Measurements from ENCODE around the gene EFHD2. TPM values are rescaled to one million over a fixed set of nuclear protein-coding genes. Genes with fewer than 3 reads are reported as not detected.

The EFHD2 gene
- polyA plus RNA-seq, 2 donors, result 32.5 to 38.0 TPM

- peak overlapping the region in 1 of 2 donors; percentile 39 for H3K27ac ChIP-seq (ENCODE audit: low read depth in 2 of 2, low read length in 1 of 2)
- peaks cover 0 to 5% of the 10 kb centered on the region in 2 donors for H3K9me3 ChIP-seq (ENCODE audit: control insufficient read depth in 2 of 2, insufficient read depth in 1 of 2, low read depth in 1 of 2, low read length in 1 of 2)
- 86 to 95% methylated on average over 2 of the region's 2 CpGs for WGBS, 2 donors
- H3K4me1 ChIP-seq (ENCODE audit: control insufficient read depth in 2 of 2, insufficient read depth in 2 of 2, low read length in 1 of 2), result peaks cover 0 to 2% of the 10 kb centered on the region in 2 donors
- no peak overlapping the region for H3K4me3 ChIP-seq (ENCODE audit: low read depth in 1 of 2, low read length in 2 of 2)
- no peaks in the 10 kb centered on the region for H3K36me3 ChIP-seq (ENCODE audit: control insufficient read depth in 2 of 2, insufficient read depth in 2 of 2, low read length in 1 of 2)
- H3K27me3 ChIP-seq (ENCODE audit: control insufficient read depth in 1 of 2, insufficient read depth in 2 of 2, low read length in 2 of 2), result no peaks in the 10 kb centered on the region
Measured at GRCh38 chr1:15399710-15400109, 10.0 kb upstream of the EFHD2 start.

GRCh38 chr1:15400627-15401026 lies 9.1 kb upstream of the EFHD2 start:
- WGBS, 2 donors, result 47 to 58% methylated on average over 3 of the region's 3 CpGs
- Histone ChIP-seq H3K36me3 (ENCODE audit: control insufficient read depth in 2 of 2, insufficient read depth in 2 of 2, low read length in 1 of 2) (no peaks in the 10 kb centered on the region), H3K4me1 (ENCODE audit: control insufficient read depth in 2 of 2, insufficient read depth in 2 of 2, low read length in 1 of 2) (peaks cover 0 to 2% of the 10 kb centered on the region in 2 donors), H3K4me3 (ENCODE audit: low read depth in 1 of 2, low read length in 2 of 2) (no peak overlapping the region), H3K27ac (ENCODE audit: low read depth in 2 of 2, low read length in 1 of 2) (peak overlapping the region; percentile 9 to 47), H3K27me3 (ENCODE audit: control insufficient read depth in 1 of 2, insufficient read depth in 2 of 2, low read length in 2 of 2) (no peaks in the 10 kb centered on the region), H3K9me3 (ENCODE audit: control insufficient read depth in 2 of 2, insufficient read depth in 1 of 2, low read depth in 1 of 2, low read length in 1 of 2) (peaks cover 0 to 5% of the 10 kb centered on the region in 2 donors)

DNA sequence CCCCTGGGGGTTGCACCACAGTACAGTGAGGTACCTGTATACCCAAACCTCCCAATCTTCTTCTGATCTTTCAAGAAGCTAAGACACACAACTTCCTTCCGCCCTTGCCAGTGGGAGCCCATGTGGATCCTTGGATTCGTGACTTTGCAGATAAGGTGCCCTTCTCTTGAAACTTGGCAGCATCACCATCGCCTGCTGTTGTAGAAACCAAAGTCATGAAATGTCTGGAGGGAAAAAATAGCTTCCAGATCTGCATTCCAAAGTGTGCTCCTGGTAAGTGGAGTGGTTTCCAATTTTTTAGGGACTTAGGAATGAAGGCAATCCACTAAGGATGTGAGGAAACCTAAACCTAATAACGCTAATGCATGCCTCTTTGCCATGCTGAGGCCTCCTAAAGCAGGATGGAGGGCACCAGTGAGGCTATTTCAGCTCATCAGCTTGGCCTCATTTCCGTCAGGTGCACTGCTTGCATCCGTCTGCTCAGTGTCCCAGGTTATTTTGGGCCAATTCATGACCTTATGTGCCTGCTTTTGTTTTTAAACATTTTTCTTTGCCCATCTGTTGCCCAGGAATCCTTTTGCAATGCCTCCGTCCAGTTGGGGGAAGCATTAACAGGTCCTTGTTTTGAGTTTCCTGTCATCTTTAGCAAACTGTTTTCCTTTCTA lies 8.2 kb upstream of the EFHD2 start:
- Histone ChIP-seq H3K27me3 (ENCODE audit: control insufficient read depth in 1 of 2, insufficient read depth in 2 of 2, low read length in 2 of 2) (no peaks in the 10 kb centered on the region), H3K36me3 (ENCODE audit: control insufficient read depth in 2 of 2, insufficient read depth in 2 of 2, low read length in 1 of 2) (no peaks in the 10 kb centered on the region), H3K9me3 (ENCODE audit: control insufficient read depth in 2 of 2, insufficient read depth in 1 of 2, low read depth in 1 of 2, low read length in 1 of 2) (peaks cover 0 to 5% of the 10 kb centered on the region in 2 donors), H3K27ac (ENCODE audit: low read depth in 2 of 2, low read length in 1 of 2) (peak overlapping the region in 1 of 2 donors; percentile 24), H3K4me1 (ENCODE audit: control insufficient read depth in 2 of 2, insufficient read depth in 2 of 2, low read length in 1 of 2) (peaks cover 0 to 2% of the 10 kb centered on the region in 2 donors), H3K4me3 (ENCODE audit: low read depth in 1 of 2, low read length in 2 of 2) (no peak overlapping the region)
- WGBS, 2 donors, result 72 to 79% methylated on average over 7 of the region's 7 CpGs

DNA sequence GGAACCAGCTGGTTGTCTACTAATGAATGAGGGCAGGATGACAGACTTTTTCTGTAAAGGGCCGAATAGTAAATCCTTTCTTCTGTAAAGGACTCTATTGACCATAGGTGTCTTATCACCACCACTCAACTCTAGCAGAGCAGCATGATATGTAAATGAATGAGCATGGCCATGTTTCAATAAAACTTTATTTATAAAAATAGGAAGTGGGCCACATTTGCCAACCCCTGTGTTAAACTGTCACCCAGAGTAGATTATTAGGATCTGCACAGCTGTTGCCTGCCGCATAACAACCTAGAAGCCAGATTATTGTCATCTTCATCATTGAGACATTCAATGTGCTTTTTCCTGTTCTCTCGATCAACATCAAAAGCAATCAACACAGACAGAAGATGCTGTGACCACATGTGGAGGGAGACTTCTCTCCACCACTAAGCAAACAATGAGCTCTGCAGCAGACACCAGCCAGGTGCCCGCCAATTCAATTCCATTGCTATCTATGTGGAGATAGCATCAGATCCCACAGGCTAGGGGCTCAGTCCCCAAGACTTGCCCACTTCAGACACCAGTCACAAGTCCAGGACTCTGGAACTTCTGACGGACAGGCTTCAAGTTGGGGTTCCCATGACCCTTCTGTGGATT lies 6.8 kb upstream of the EFHD2 start:
- no peaks in the 10 kb centered on the region for H3K27me3 ChIP-seq (ENCODE audit: control insufficient read depth in 1 of 2, insufficient read depth in 2 of 2, low read length in 2 of 2)
- H3K27ac ChIP-seq (ENCODE audit: low read depth in 2 of 2, low read length in 1 of 2), result no peak overlapping the region
- H3K9me3 ChIP-seq (ENCODE audit: control insufficient read depth in 2 of 2, insufficient read depth in 1 of 2, low read depth in 1 of 2, low read length in 1 of 2), result peaks cover 0 to 5% of the 10 kb centered on the region in 2 donors
- H3K4me1 ChIP-seq (ENCODE audit: control insufficient read depth in 2 of 2, insufficient read depth in 2 of 2, low read length in 1 of 2), result peaks cover 0 to 2% of the 10 kb centered on the region in 2 donors
- no peaks in the 10 kb centered on the region for H3K36me3 ChIP-seq (ENCODE audit: control insufficient read depth in 2 of 2, insufficient read depth in 2 of 2, low read length in 1 of 2)
- no peak overlapping the region for H3K4me3 ChIP-seq (ENCODE audit: low read depth in 1 of 2, low read length in 2 of 2)
- 91 to 94% methylated on average over 5 of the region's 5 CpGs for WGBS, 2 donors

DNA sequence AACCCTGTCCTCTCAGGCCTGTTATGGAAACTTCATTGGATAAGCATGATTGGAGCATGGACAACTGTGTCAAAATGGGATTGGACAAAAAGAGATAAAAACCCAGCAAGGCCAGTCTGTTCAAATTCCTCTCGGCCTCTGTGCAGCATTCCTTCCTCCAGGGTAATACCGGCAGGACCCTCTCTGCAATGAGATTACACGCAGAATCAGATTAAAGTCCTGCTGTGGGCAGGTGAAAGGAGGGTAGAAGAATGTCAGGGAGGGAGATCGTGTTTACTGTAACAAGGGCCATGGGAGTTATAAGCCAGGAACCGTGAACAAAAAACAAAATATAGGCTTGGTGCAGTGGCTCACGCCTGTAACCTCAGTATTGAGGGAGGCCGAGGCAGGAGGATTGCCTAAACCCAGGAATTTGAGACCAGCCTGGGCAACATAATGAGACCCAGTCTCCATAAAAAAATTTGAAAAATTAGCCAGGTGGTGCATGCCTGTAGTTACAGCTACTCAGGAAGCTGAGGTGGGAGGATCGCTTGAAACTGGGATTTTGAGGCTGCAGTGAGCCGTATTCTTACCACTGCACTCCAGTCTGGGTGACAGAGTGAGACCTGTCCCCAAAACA lies 5.6 kb upstream of the EFHD2 start:
- Histone ChIP-seq H3K36me3 (ENCODE audit: control insufficient read depth in 2 of 2, insufficient read depth in 2 of 2, low read length in 1 of 2) (no peaks in the 10 kb centered on the region), H3K9me3 (ENCODE audit: control insufficient read depth in 2 of 2, insufficient read depth in 1 of 2, low read depth in 1 of 2, low read length in 1 of 2) (peaks cover 0 to 5% of the 10 kb centered on the region in 2 donors), H3K4me1 (ENCODE audit: control insufficient read depth in 2 of 2, insufficient read depth in 2 of 2, low read length in 1 of 2) (peaks cover 0 to 2% of the 10 kb centered on the region in 2 donors), H3K27ac (ENCODE audit: low read depth in 2 of 2, low read length in 1 of 2) (no peak overlapping the region), H3K4me3 (ENCODE audit: low read depth in 1 of 2, low read length in 2 of 2) (no peak overlapping the region), H3K27me3 (ENCODE audit: control insufficient read depth in 1 of 2, insufficient read depth in 2 of 2, low read length in 2 of 2) (no peaks in the 10 kb centered on the region)
- 96 to 97% methylated on average over 9 of the region's 9 CpGs for WGBS, 2 donors

GRCh38 chr1:15405106-15405850 lies 4.4 kb upstream of the EFHD2 start:
- Histone ChIP-seq H3K9me3 (ENCODE audit: control insufficient read depth in 2 of 2, insufficient read depth in 1 of 2, low read depth in 1 of 2, low read length in 1 of 2) (no peaks in the 10 kb centered on the region), H3K4me1 (ENCODE audit: control insufficient read depth in 2 of 2, insufficient read depth in 2 of 2, low read length in 1 of 2) (peaks cover 0 to 2% of the 10 kb centered on the region in 2 donors), H3K27ac (ENCODE audit: low read depth in 2 of 2, low read length in 1 of 2) (no peak overlapping the region), H3K36me3 (ENCODE audit: control insufficient read depth in 2 of 2, insufficient read depth in 2 of 2, low read length in 1 of 2) (no peaks in the 10 kb centered on the region), H3K27me3 (ENCODE audit: control insufficient read depth in 1 of 2, insufficient read depth in 2 of 2, low read length in 2 of 2) (no peaks in the 10 kb centered on the region), H3K4me3 (ENCODE audit: low read depth in 1 of 2, low read length in 2 of 2) (no peak overlapping the region)
- 94% methylated on average over 9 of the region's 9 CpGs for WGBS, 2 donors

- peak overlapping the region in 1 of 2 donors; percentile 20 for H3K27ac ChIP-seq (ENCODE audit: low read depth in 2 of 2, low read length in 1 of 2)
- WGBS, 2 donors, result 42 to 59% methylated on average over 11 of the region's 11 CpGs
Measured at GRCh38 chr1:15406614-15407559, 2.8 kb upstream of the EFHD2 start.

GRCh38 chr1:15407580-15407979 lies 2.1 kb upstream of the EFHD2 start:
- peak overlapping the region in 1 of 2 donors; percentile 20 for H3K27ac ChIP-seq (ENCODE audit: low read depth in 2 of 2, low read length in 1 of 2)

More at GRCh38 chr1:15406614-15407559, 2.8 kb upstream of the EFHD2 start:
- no peaks in the 10 kb centered on the region for H3K9me3 ChIP-seq (ENCODE audit: control insufficient read depth in 2 of 2, insufficient read depth in 1 of 2, low read depth in 1 of 2, low read length in 1 of 2)
- no peaks in the 10 kb centered on the region for H3K27me3 ChIP-seq (ENCODE audit: control insufficient read depth in 1 of 2, insufficient read depth in 2 of 2, low read length in 2 of 2)
- peaks cover 7% of the 10 kb centered on the region in 2 donors for H3K4me1 ChIP-seq (ENCODE audit: control insufficient read depth in 2 of 2, insufficient read depth in 2 of 2, low read length in 1 of 2)
- no peaks in the 10 kb centered on the region for H3K36me3 ChIP-seq (ENCODE audit: control insufficient read depth in 2 of 2, insufficient read depth in 2 of 2, low read length in 1 of 2)
- H3K4me3 ChIP-seq (ENCODE audit: low read depth in 1 of 2, low read length in 2 of 2), result no peak overlapping the region

More at GRCh38 chr1:15407580-15407979, 2.1 kb upstream of the EFHD2 start:
- H3K4me3 ChIP-seq (ENCODE audit: low read depth in 1 of 2, low read length in 2 of 2), result no peak overlapping the region
- H3K9me3 ChIP-seq (ENCODE audit: control insufficient read depth in 2 of 2, insufficient read depth in 1 of 2, low read depth in 1 of 2, low read length in 1 of 2), result no peaks in the 10 kb centered on the region
- no peaks in the 10 kb centered on the region for H3K27me3 ChIP-seq (ENCODE audit: control insufficient read depth in 1 of 2, insufficient read depth in 2 of 2, low read length in 2 of 2)
- peaks cover 7% of the 10 kb centered on the region in 2 donors for H3K4me1 ChIP-seq (ENCODE audit: control insufficient read depth in 2 of 2, insufficient read depth in 2 of 2, low read length in 1 of 2)
- WGBS, 2 donors, result 67 to 68% methylated on average over 7 of the region's 7 CpGs
- H3K36me3 ChIP-seq (ENCODE audit: control insufficient read depth in 2 of 2, insufficient read depth in 2 of 2, low read length in 1 of 2), result no peaks in the 10 kb centered on the region

All from esophagus (tissue), 2 donors.